A549 (cell line): ENCODE measurements around the gene IGF2. TPM values are rescaled to one million over a fixed set of nuclear protein-coding genes. Genes with fewer than 3 reads are reported as not detected.

ENCODE experiments used
- ATAC-seq, 2 experiments: fragments of 200-7000 bp in 1 of 2; fragments of >200 bp in 1 of 2; cut with Nextera tagmentation in 1 of 2; cut with Tn5 transposase in 1 of 2; 3 replicates each; pipeline versions ENCODE4 v1.8.0 to v1.9.1; 2018 to 2020; ENCODE audit warnings: mild to moderate bottlenecking in 1 of 2, moderate library complexity in 1 of 2
- CTCF ChIA-PET: fragments of 300-600 bp; sonication (Branson Sonifier 250); formaldehyde crosslinking; extraction: SDS; loops from one replicate; lab custom pipeline; 2021; ENCODE audit warnings: antibody characterized with exemption, inconsistent platforms; lab: Yijun Ruan, JAX
- POLR2A ChIA-PET: fragments of 350-600 bp; formaldehyde crosslinking; extraction: SDS; loops from one replicate; lab custom pipeline; 2021; ENCODE audit warnings: antibody characterized with exemption, inconsistent platforms; lab: Yijun Ruan, JAX
- DNase-seq, 2 experiments: peaks; one replicate each; pipeline versions ENCODE4 v3.0.0 to v3.0.0-alpha.2; 2011 to 2016; ENCODE audit warnings: low read depth in 1 of 2, low spot score in 1 of 2
- FAIRE-seq: peaks from 2 replicates; lab custom pipeline; 2011; peaks lifted over from hg19 to GRCh38; lab: Jason Lieb, UNC
- H3K27ac ChIP-seq, 2 experiments: fragments of >200 bp; sonication (Bioruptor Twin); formaldehyde crosslinking; 3 replicates each; pipeline ENCODE4 v1.5.1; 2016 to 2017
- H3K4me1 ChIP-seq: fragments of >200 bp; sonication (Bioruptor Twin); formaldehyde crosslinking; 3 replicates; pipeline ENCODE4 v1.6.1; 2016
- H3K4me2 ChIP-seq: fragments of >200 bp; sonication (Bioruptor Twin); formaldehyde crosslinking; 3 replicates; pipeline ENCODE4 v1.6.1; 2016
- H3K4me3 ChIP-seq: fragments of >200 bp; sonication (Bioruptor Twin); formaldehyde crosslinking; 3 replicates; pipeline ENCODE4 v1.5.1; 2016
- H3K9me3 ChIP-seq: fragments of >200 bp; sonication (Bioruptor Twin); formaldehyde crosslinking; 3 replicates; pipeline ENCODE4 v1.6.1; 2016
- BHLHE40 ChIP-seq: IDR thresholded peaks from 2 replicates; pipeline ENCODE4 v1.6.1; 2012; ENCODE audit warnings: low read depth, low read length, inconsistent platforms
- CBX2 ChIP-seq: fragments of 200-600 bp; sonication (generic); IDR thresholded peaks from 2 replicates; pipeline ENCODE4 v1.6.1; 2016; ENCODE audit warnings: low read depth, mild to moderate bottlenecking, borderline replicate concordance
- CEBPB ChIP-seq, 2 experiments: fragments of >200 bp in 1 of 2; sonication (Bioruptor Twin) in 1 of 2; formaldehyde crosslinking in 1 of 2; IDR thresholded peaks; 2 replicates each; pipeline ENCODE4 v1.6.1; 2012 to 2016
- EHF ChIP-seq: fragments of 250-450 bp; sonication (Bioruptor Pico); IDR thresholded peaks from 2 replicates; pipeline ENCODE4 v1.5.0; 2020; ENCODE audit warnings: mild to moderate bottlenecking
- HOXB5 ChIP-seq: fragments of 250-450 bp; sonication (Bioruptor Pico); IDR thresholded peaks from 2 replicates; pipeline ENCODE4 v1.5.0; 2020; ENCODE audit warnings: mild to moderate bottlenecking, moderate library complexity
- KDM1A ChIP-seq: fragments of 200-600 bp; sonication (generic); IDR thresholded peaks from 2 replicates; pipeline ENCODE4 v1.6.1; 2016; ENCODE audit warnings: low read depth, mild to moderate bottlenecking
- KDM5A ChIP-seq: fragments of 200-600 bp; sonication (generic); IDR thresholded peaks from 2 replicates; pipeline ENCODE4 v1.6.1; 2016; ENCODE audit warnings: antibody characterized with exemption, mild to moderate bottlenecking
- MAFK ChIP-seq: fragments of 450-650 bp; IDR thresholded peaks from 2 replicates; pipeline ENCODE4 v1.6.1; 2014; ENCODE audit not compliant: partially characterized antibody
- NFE2L2 ChIP-seq: fragments of 150-350 bp; conservative IDR thresholded peaks from 2 replicates; pipeline ENCODE4 v1.6.1; 2014; ENCODE audit warnings: low read length
- NR3C1 ChIP-seq: fragments of >200 bp; sonication (Bioruptor Twin); formaldehyde crosslinking; IDR thresholded peaks from 3 replicates; pipeline ENCODE4 v1.6.1; 2017
- PHF8 ChIP-seq: fragments of 200-600 bp; sonication (generic); IDR thresholded peaks from 2 replicates; pipeline ENCODE4 v1.6.1; 2016; ENCODE audit warnings: low read depth, mild to moderate bottlenecking, antibody characterized with exemption, moderate library complexity, borderline replicate concordance
- POLR2A ChIP-seq: IDR thresholded peaks from 2 replicates; pipeline ENCODE4 v1.6.1; 2012; ENCODE audit warnings: mild to moderate bottlenecking, low read length
- POLR2AphosphoS2 ChIP-seq: conservative IDR thresholded peaks from 2 replicates; pipeline ENCODE4 v1.6.1; 2012; ENCODE audit warnings: low read length, improper control_type of control experiment, inconsistent platforms
- RAD21 ChIP-seq, 2 experiments: fragments of >200 bp in 1 of 2; sonication (Bioruptor Twin) in 1 of 2; formaldehyde crosslinking in 1 of 2; IDR thresholded peaks in 1 of 2; conservative IDR thresholded peaks in 1 of 2; 2 replicates in 1 of 2; 3 replicates in 1 of 2; pipeline ENCODE4 v1.6.1; 2012 to 2018; ENCODE audit warnings: inconsistent platforms in 1 of 2
- SMC3 ChIP-seq: fragments of >200 bp; sonication (Bioruptor Twin); formaldehyde crosslinking; IDR thresholded peaks from 3 replicates; pipeline ENCODE4 v1.6.1; 2018; ENCODE audit warnings: inconsistent platforms
- TP53 ChIP-seq: fragments of 250-450 bp; sonication (Bioruptor Pico); IDR thresholded peaks from 2 replicates; pipeline ENCODE4 v1.5.0; 2021; ENCODE audit warnings: mild to moderate bottlenecking, moderate library complexity
- ZSCAN20 ChIP-seq: fragments of 250-450 bp; sonication (Bioruptor Pico); IDR thresholded peaks from 2 replicates; pipeline ENCODE4 v1.8.0; 2022; ENCODE audit warnings: mild to moderate bottlenecking, moderate library complexity
- WGBS: methylation state at CpG from one replicate; pipeline ENCODE4 v1.1.6; 2017; ENCODE audit errors: missing lambda C conversion rate; 5-methylcytosine and 5-hydroxymethylcytosine counted together
- polyA plus RNA-seq, 4 experiments: library from polyadenylated mRNA; depleted of rRNA in 3 of 4; stranded (reverse); fragments of >200 nt; fragmentation: RNase III in 1 of 4; extraction: RNeasy Plus Mini Kit Qiagen cat#74134 plus additional on column Dnase treatment in 1 of 4; gene quantifications; 2 replicates in 3 of 4; 3 replicates in 1 of 4; pipeline ENCODE4 v1.2.3, GENCODE V29; 2011 to 2017
- TF ChIP-seq, protein P1 (sequence below): fragments of 250-450 bp; sonication (Bioruptor Pico); IDR thresholded peaks from 2 replicates; pipeline ENCODE4 v1.5.0; 2021; ENCODE audit warnings: mild to moderate bottlenecking, moderate library complexity, borderline replicate concordance
- TF ChIP-seq, protein P2 (sequence below): fragments of >200 bp; sonication (Bioruptor Twin); formaldehyde crosslinking; IDR thresholded peaks from 2 replicates; pipeline ENCODE4 v1.6.1; 2016
- TF ChIP-seq, protein P3 (sequence below): fragments of >200 bp; sonication (Bioruptor Twin); formaldehyde crosslinking; IDR thresholded peaks from 3 replicates; pipeline ENCODE4 v1.6.1; 2016
- TF ChIP-seq, protein P4 (sequence below): fragments of 250-450 bp; sonication (Bioruptor Pico); IDR thresholded peaks from 2 replicates; pipeline ENCODE4 v1.5.0; 2020; ENCODE audit warnings: low read depth, mild to moderate bottlenecking, moderate library complexity

Gene IGF2
- polyA plus RNA-seq, 2 of the 4 experiments (the other 2 are of a cell fraction), result 2.0 to 2.9 TPM

DNA sequence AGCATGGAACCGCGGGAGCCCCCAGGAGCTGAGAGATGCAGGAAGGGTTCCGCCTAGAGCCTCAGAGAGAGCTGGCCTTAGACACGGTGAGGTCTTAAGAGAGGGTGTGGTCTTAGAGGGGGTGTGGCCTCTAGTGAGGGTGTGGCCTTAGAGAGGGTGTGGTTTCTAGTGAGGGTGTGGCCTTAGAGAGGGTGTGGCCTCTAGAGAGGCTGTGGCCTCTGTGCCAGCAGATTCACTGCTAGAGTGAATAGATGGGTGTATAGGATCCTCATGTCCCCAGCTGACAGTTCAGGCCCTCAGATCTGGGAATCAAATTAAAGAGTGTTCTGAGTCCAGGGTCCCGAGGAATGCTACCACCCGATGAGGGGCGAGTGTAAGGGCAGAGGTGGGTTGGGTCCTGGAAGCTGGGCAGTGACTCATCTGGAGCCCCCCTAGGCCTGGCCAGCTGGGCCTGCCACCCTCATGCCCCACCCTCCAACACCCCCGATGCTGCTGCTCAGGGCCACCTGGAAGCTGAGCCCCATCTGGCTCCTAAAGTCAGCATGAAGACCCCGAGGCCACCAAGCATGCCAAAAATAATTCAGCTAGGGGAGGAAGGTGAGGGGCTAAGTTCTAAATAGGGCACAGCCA lies 49.5 kb downstream of the IGF2 start:
- Histone ChIP-seq H3K27ac (no peak overlapping the region), H3K4me1 (no peaks in the 10 kb centered on the region), H3K9me3 (peaks cover 6% of the 10 kb centered on the region), H3K4me2 (no peak overlapping the region), H3K4me3 (no peak overlapping the region)
- no peak for FAIRE-seq
- POLR2A ChIA-PET, result interaction anchor here (1.0 kb wide), 1 partner anchor 12 kb away, joined by 3 read pairs; no protein-coding TSS in a partner anchor
- peak; percentile 70 to 76 for DNase-seq
- peak; percentile 84 to 93 for ATAC-seq
- WGBS, result 79% methylated on average over 8 of the region's 9 CpGs
- TF ChIP-seq PHF8, result no peak
- CTCF ChIA-PET, result interaction anchor here (1.1 to 3.2 kb wide), 8 partner anchors 9 to 61 kb away, joined by 3 to 21 read pairs (median 5); no protein-coding TSS in a partner anchor

DNA sequence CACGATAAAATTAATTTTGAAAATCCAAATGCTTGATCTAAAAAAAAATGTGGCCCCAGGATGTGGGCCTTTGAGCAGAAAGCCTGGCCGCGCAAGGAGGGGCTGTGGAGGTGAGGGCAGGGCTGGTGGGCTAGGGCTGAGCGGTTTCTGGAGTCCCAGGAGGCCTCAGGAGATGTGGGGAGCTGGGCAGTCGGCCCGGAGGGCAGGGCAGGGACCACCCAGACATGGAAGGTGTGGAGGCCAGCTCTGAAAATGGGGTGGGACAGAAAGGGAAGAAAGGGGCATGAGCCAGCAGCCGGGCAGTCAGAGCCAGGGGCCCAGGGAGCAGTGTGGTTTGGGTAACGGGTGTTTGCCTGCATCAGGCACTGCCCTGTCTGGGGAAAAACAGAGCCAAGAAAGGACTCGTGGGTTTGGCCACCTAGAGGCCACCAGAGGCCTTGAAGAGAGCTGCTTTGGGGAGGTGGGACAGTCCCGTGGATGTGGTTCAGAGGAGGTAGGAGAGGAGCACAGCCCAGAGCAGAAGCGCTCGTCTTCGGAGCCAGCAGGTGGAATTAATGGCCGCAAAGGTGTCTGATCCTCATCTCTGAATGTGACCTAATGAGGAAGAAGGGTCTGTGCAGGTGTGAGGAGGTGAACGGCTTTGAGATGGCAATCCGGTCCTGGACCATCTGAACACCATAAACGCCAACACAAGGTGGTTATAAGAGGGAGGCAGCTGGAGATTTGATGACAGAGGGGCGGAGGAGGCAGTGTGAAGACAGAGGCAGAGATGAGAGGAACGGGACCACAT lies 50.2 kb downstream of the IGF2 start:
- ChIA-PET POLR2A (interaction anchor here (1.0 kb wide), 1 partner anchor 12 kb away, joined by 3 read pairs; no protein-coding TSS in a partner anchor), CTCF (interaction anchor here (0.9 to 3.2 kb wide), 10 partner anchors 8 to 62 kb away, joined by 3 to 21 read pairs (median 4); no protein-coding TSS in a partner anchor)
- peak; percentile 37 to 57 for DNase-seq
- no peak for FAIRE-seq
- peak; percentile 69 to 82; a peak in 5 of 6 replicates for ATAC-seq
- Histone ChIP-seq H3K9me3 (peaks cover 13% of the 10 kb centered on the region), H3K4me2 (no peak overlapping the region), H3K4me3 (no peak overlapping the region), H3K4me1 (no peaks in the 10 kb centered on the region), H3K27ac (no peak overlapping the region)
- TF ChIP-seq NR3C1 (no peak), EHF (CRISPR knock-in tag) (no peak), CBX2 (no peak), KDM5A (no peak), KDM1A (no peak), POLR2AphosphoS2 (no peak), NFE2L2 (no peak), BHLHE40 (no peak), TP53 (no peak), HOXB5 (CRISPR knock-in tag) (no peak), ZSCAN20 (CRISPR knock-in tag) (no peak), MAFK (no peak), POLR2A (no peak), CEBPB (IDR thresholded peaks at IDR 0.05) (no peak), SMC3 (no peak), RAD21 (conservative IDR thresholded peaks at IDR 0.05 in 1 of 2, IDR thresholded peaks at IDR 0.05 in 1 of 2) (no peak)
- TF ChIP-seq, protein P1, sequence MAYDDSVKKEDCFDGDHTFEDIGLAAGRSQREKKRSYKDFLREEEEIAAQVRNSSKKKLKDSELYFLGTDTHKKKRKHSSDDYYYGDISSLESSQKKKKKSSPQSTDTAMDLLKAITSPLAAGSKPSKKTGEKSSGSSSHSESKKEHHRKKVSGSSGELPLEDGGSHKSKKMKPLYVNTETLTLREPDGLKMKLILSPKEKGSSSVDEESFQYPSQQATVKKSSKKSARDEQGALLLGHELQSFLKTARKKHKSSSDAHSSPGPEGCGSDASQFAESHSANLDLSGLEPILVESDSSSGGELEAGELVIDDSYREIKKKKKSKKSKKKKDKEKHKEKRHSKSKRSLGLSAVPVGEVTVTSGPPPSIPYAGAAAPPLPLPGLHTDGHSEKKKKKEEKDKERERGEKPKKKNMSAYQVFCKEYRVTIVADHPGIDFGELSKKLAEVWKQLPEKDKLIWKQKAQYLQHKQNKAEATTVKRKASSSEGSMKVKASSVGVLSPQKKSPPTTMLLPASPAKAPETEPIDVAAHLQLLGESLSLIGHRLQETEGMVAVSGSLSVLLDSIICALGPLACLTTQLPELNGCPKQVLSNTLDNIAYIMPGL (CRISPR knock-in tag), result no peak
- TF ChIP-seq, protein P2, sequence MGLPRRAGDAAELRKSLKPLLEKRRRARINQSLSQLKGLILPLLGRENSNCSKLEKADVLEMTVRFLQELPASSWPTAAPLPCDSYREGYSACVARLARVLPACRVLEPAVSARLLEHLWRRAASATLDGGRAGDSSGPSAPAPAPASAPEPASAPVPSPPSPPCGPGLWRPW, result no peak
- TF ChIP-seq, protein P3, sequence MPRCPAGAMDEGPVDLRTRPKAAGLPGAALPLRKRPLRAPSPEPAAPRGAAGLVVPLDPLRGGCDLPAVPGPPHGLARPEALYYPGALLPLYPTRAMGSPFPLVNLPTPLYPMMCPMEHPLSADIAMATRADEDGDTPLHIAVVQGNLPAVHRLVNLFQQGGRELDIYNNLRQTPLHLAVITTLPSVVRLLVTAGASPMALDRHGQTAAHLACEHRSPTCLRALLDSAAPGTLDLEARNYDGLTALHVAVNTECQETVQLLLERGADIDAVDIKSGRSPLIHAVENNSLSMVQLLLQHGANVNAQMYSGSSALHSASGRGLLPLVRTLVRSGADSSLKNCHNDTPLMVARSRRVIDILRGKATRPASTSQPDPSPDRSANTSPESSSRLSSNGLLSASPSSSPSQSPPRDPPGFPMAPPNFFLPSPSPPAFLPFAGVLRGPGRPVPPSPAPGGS, result no peak
- TF ChIP-seq, protein P4, sequence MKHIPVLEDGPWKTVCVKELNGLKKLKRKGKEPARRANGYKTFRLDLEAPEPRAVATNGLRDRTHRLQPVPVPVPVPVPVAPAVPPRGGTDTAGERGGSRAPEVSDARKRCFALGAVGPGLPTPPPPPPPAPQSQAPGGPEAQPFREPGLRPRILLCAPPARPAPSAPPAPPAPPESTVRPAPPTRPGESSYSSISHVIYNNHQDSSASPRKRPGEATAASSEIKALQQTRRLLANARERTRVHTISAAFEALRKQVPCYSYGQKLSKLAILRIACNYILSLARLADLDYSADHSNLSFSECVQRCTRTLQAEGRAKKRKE (CRISPR knock-in tag), result no peak
- 86% methylated on average over 19 of the region's 19 CpGs for WGBS
